HG03139 (cell line): Measurements from ENCODE around the gene ZNF385B.

ENCODE experiments used
- ATAC-seq: cut with Tn5 transposase; IDR thresholded peaks from one replicate; pipeline ENCODE4 v1.9.1; 2021; ENCODE audit not compliant: unreplicated experiment

Gene ZNF385B

DNA sequence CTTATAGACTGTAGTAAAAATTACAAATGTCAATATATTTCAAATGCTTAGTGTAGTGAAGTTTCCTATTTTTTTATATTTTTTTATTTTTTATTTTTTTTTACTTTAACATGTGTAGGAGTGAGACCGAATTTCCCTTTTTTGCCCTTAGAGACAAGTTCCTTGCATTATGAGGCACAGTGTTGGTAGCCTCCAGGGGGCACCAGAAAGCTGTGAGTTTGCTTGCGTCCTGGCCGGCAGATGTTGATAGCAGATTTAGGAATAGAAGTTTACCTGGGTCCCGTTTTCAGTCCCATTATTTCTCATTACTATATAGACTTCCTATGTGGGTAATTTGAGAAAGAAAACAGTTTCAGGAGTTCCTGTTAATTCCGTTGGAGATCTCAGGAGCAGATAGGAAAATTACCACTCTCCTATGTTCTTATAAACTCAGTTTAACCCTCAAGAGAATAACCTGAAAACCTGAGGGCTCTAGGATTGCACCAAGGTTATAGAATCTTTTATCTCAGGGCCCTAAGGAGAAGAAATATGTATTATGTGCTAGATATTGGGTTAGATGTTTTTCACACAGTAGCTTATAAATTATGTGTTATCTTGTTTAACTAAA lies 439.3 kb downstream of the ZNF385B start:
- ATAC-seq: peak; percentile 63

- no peak for ATAC-seq
These were observed 443.9 kb downstream of the ZNF385B start for GRCh38 chr2:179417436-179417949.

GRCh38 chr2:179412112-179412511 lies 449.3 kb downstream of the ZNF385B start:
- ATAC-seq: no peak

DNA sequence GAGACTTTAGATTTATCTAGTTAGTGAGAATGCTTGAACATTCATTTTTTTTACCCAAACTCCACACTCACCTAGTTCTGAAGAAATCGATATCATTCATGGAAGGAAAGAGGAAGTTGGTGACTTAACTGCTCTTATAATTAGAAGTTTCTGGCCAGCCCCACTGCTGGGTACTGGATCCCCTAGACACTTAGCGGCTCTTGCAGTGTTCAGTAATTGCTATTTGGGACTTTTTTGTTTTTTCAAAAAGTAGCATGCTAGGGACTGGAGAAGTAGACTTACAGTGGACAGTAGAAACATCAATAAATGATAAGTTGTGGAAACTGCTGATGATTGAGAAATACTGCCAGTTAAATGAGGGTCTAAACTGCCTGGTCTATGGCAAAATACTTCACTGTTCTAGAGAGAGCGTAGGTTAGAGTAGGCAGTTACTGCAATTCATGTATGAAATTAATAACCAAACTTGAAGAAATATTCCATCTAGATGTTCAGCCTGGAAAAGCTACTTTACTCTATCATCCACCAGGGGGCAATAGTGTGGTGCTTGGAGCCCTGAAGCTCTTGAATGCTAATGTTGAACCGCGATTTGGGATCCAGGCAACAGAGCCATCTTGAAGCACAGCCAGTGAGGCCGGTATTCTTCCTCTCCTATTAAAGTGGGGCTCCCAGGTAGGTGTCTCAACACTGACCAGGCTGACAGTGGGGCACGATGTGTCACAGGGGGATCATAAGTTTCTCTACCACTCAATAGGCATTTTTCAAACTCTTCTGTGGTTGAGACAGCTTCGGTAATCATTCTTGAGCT lies 450.7 kb downstream of the ZNF385B start:
- ATAC-seq: peak; percentile 73

DNA sequence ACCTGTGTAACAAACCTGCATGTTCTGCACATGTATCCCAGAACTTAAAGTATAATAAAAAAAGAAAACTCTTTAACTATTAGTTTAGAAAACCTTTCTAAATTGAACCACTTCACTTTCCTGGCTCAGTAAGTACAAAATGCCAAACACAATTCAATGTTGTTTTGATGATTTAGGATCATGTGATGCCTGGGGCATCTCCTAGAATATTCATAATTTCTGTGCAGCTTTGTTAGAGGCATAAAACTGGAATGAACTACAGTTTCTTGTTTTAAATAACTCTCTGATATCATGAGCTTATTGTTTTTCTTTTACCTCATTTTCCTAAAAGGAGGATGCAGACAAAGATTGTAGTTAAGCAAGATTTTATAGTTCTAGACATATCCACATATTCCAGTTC lies 457.8 kb downstream of the ZNF385B start:
- ATAC-seq: no peak

DNA sequence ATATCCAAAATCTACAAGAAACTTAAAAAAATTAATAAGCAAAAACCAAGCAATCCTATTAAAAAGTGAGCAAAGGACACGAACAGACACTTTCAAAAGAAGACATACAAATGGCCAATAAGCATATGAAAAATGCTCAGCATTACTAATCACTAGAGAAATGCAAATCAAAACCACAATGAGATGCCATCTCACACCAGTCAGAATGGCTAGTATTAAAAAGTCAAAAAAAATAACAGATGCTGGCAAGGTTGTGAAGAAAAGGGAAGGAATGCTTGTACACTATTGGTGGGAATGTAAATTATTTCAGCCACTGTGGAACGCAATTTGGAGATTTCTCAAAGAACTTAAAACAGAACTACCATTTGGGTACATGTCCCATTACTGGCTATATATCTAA lies 467.9 kb downstream of the ZNF385B start:
- ATAC-seq: no peak
